Posterior cingulate gyrus (tissue), 11 donors: Measurements from ENCODE around the gene EXO1.
"Not testable (repeated sequence)": the region's sequence is repeated elsewhere in the genome, so short reads cannot be mapped to it uniquely, and the experiment has no call there.

Source experiments
- DNase-seq, 10 donors: peaks; one replicate each; pipeline versions ENCODE4 v3.0.0 to v3.0.0-alpha.2; 2020 to 2021; ENCODE audit warnings: mixed read lengths in 3 of 10
- intact Hi-C: fragments of 100-400 bp; cut with DNase I; formaldehyde crosslinking; loops from one replicate; pipeline ENCODE4 v1.15.1; 2023

Gene EXO1

DNA sequence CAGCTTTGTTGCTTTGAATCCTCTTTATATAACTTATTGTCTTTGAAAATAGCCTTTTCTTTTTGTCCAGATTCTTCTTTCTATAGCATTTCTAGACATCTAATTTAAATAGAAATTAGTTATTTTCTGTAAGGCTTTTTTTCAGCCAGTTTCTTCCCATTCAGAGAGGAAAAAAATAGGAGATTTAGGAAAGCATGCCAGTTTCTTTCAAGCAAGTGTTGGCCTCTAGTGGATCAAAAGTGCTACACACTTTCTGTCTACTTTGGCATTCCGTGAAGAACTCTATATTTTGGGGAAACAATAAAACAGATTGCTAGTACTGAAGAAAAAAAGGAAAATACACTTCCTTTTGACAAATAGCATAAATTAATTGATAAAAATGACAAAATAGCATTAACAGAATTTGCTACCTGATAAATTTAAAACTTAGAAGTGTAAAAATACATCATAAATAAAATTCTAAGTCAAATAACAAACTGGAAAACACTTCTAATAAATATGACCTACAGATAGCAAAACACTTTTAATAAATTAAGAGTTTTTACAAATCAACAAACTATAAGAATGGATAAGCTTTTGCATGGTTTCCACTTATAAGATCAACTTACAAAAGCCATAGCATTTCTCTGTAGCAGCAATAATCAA, 13.1 kb upstream of the EXO1 start:
- DNase-seq = no peak
- intact Hi-C loops = loop anchor here (2.0 to 5.0 kb wide), 2 partner anchors 224 to 303 kb away; partner anchors contain the start of gene KMO

- intact Hi-C loops = no loop called here
- DNase-seq = no peak
These were observed 11.1 kb upstream of the EXO1 start for GRCh38 chr1:241836941-241837340.

GRCh38 chr1:241837416-241837815, 10.6 kb upstream of the EXO1 start:
- DNase-seq = no peak
- intact Hi-C loops = no loop called here

- DNase-seq = no peak
- intact Hi-C loops = no loop called here
These were observed 10.1 kb upstream of the EXO1 start for GRCh38 chr1:241837901-241838300.

GRCh38 chr1:241838897-241839296, 9.1 kb upstream of the EXO1 start:
- intact Hi-C loops = no loop called here

GRCh38 chr1:241839369-241839979, 8.5 kb upstream of the EXO1 start:
- intact Hi-C loops = no loop called here
- no peak for DNase-seq

More at GRCh38 chr1:241838897-241839296, 9.1 kb upstream of the EXO1 start:
- DNase-seq = no peak

GRCh38 chr1:241840164-241840563, 7.8 kb upstream of the EXO1 start:
- no peak for DNase-seq
- intact Hi-C loops = no loop called here

DNA sequence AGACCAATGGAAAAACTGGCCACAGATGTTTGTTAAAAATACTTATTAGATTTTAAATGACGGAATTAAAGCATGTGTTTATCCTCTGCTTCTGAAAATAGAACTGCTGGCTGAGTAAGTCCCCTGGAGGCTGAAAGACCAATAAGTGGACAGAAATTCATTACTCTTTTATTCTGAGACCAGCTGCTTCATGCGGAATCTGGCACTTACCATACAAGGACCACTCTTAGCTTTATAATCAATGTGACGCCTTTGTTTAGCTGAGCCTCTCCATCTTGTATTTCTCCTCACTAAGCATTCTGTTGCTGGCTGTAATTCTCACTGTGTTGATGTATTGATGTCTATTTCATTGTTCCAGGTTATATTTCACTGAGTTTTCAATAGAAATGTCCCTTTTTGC, 6.3 kb upstream of the EXO1 start:
- no peak for DNase-seq
- intact Hi-C loops = no loop called here

GRCh38 chr1:241842565-241842964, 5.4 kb upstream of the EXO1 start:
- intact Hi-C loops = no loop called here
- no peak for DNase-seq

DNA sequence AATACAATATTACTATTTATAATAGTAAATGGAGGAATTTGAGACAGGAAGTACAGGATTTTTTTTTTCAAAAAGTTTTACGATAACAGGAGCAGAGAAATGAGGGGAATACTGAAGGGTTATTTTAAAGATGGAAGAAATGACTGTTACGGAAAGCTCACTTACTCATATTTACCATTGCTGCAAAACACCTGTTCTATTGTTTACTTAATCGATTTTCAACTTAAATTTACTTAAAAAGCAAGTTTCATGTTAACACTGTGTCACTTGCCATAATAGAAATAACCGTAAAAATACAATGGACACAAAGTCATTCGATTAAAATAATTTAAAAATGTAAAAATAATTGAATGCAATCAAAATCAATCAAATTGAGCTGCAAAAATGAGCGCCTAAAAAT, 3.4 kb upstream of the EXO1 start:
- intact Hi-C loops = no loop called here
- no peak for DNase-seq

DNA sequence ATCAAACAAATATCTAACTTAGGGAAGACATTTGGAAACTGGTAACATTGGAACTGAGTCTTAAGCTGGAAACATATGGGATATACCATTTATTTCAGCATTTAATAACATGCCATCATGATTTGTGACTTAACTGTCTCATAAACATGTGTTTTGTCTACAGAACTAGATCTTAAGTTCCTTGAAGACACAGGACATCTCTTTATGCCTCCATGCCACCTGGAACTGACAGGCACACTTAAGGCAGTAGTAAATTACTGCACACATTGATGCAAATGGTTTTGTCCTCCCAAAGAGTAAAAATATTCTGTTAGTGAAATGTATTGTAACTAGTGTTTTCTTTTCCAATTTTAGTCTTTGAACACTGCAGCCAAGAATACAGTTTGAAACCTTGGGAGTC, 1.6 kb upstream of the EXO1 start:
- intact Hi-C loops = loop anchor here (5.0 kb wide), 1 partner anchor 204 kb away; the partner anchor contains the start of genes CHML and OPN3

DNA sequence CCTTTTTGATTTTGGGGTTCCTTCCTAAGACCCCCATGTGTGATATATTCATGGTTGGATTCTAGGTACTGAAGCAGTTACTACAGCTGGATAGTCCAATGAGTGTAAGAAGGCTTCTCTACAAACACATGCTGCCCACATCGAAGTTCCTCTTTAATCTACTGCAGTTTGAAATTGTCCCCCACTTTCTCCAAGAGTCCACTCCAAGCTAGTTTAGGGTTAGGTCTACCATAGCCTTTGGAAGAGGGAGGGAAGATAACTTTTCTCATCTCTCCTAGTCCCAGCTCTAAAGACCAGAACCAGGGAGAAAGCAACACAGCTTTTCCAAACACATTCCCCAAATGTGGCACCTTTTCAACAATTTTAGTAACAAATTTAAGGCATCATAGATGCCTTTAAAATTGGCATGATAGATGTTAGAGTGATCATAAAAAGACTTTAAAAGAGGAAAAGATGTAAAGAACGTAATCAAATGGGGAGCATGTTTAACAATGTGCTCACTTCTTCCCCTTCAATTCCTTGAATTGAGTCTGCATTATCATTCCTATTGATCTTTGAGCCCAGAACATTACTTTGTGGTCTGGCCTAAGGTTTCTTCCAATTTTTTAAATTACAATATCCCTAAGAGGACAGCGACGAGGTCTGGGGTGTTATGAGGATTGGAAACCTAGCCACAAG, 1.0 kb upstream of the EXO1 start:
- no peak for DNase-seq
- intact Hi-C loops = loop anchor here (5.0 kb wide), 1 partner anchor 205 kb away; the partner anchor contains the start of genes CHML and OPN3

More for the DNA sequence above, 1.6 kb upstream of the EXO1 start:
- DNase-seq = no peak

GRCh38 chr1:241847540-241847795, 536 bp upstream of the EXO1 start:
- DNase-seq = no peak
- intact Hi-C loops = loop anchor here (5.0 kb wide), 1 partner anchor 205 kb away; the partner anchor contains the start of genes CHML and OPN3

GRCh38 chr1:241848686-241849344, 811 bp downstream of the EXO1 start:
- intact Hi-C loops = loop anchor here (5.0 kb wide), 1 partner anchor 207 kb away; the partner anchor contains the start of genes CHML and OPN3
- no peak for DNase-seq

- peak in 1 of 10 donors; percentile 29 for DNase-seq
- intact Hi-C loops = loop anchor here (5.0 kb wide), 1 partner anchor 207 kb away; the partner anchor contains the start of genes CHML and OPN3
These were observed 1.3 kb downstream of the EXO1 start for GRCh38 chr1:241849345-241849695.

- DNase-seq = peak in 2 of 10 donors; percentile 57 to 74
- intact Hi-C loops = not testable (repeated sequence)
These were observed 7.6 kb downstream of the EXO1 start for GRCh38 chr1:241855545-241856140.

- intact Hi-C loops = no loop called here
These were observed 9.1 kb downstream of the EXO1 start for GRCh38 chr1:241857131-241857530.

DNA sequence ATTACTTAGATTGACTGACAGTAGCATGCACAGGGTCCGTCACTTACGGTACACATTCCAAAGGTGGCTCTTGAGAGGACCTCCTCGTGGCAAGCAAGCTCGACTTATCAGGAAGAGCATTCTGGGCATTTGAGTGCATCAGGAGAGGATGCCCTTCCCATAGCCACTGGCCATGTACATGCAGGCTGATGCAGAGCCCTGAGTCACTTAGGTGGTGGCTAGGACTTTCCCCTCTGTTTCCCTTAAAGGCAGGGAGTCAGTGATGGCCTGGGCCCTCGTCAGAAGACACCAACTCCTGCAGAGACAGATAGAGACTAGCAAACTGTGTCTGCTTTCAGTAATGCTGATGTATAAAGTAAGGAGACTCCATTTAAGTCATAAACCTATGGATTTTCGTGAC, 12.9 kb downstream of the EXO1 start:
- intact Hi-C loops = no loop called here
- DNase-seq = peak in 1 of 10 donors; percentile 18

More at GRCh38 chr1:241857131-241857530, 9.1 kb downstream of the EXO1 start:
- DNase-seq = no peak

- intact Hi-C loops = no loop called here
These were observed 21.0 kb downstream of the EXO1 start for GRCh38 chr1:241869022-241869421.

GRCh38 chr1:241870336-241870735, 22.3 kb downstream of the EXO1 start:
- intact Hi-C loops = no loop called here

More at GRCh38 chr1:241869022-241869421, 21.0 kb downstream of the EXO1 start:
- no peak for DNase-seq

More at GRCh38 chr1:241870336-241870735, 22.3 kb downstream of the EXO1 start:
- no peak for DNase-seq
